ENCODE results near the gene ZMIZ1. TPM values are rescaled to one million over a fixed set of nuclear protein-coding genes. Genes with fewer than 3 reads are reported as not detected.

Gene ZMIZ1
- total and polyA plus RNA-seq, 4 donors = 18.3 to 80.2 (median 42.6) TPM

- H3K27me3 ChIP-seq (ENCODE audit: control insufficient read depth in 3 of 3, insufficient read depth in 3 of 3, low read length in 2 of 3) = no peaks in the 10 kb centered on the region
- H3K4me1 ChIP-seq (ENCODE audit: control insufficient read depth in 5 of 5, insufficient read depth in 5 of 5, low read length in 5 of 5) = peaks cover 0 to 34% (median 21%) of the 10 kb centered on the region in 5 donors
- WGBS, 2 donors = 75 to 76% methylated on average over 6 of the region's 6 CpGs
- no peak overlapping the region for H3K4me3 ChIP-seq
- no peaks in the 10 kb centered on the region for H3K9me3 ChIP-seq (ENCODE audit: control insufficient read depth in 4 of 4, insufficient read depth in 3 of 4, low read length in 3 of 4)
- no peak overlapping the region for H3K9ac ChIP-seq (ENCODE audit: insufficient read depth in 1 of 2, low read length in 2 of 2)
- TF ChIP-seq CTCF (IDR thresholded peaks at IDR 0.05; ENCODE audit: control extremely low read depth, extremely low read depth) = no peak
- peak overlapping the region in 1 of 2 donors; percentile 10 for H3K27ac ChIP-seq (ENCODE audit: low read depth in 1 of 2, low read length in 1 of 2)
- H3K36me3 ChIP-seq (ENCODE audit: control insufficient read depth in 4 of 4, insufficient read depth in 4 of 4, low read length in 4 of 4) = no peaks in the 10 kb centered on the region
- no peak for ATAC-seq (ENCODE audit: insufficient read depth, low FRiP score)
- peak in 1 of 3 donors; percentile 17 for DNase-seq
These were observed 21.8 kb upstream of the ZMIZ1 start for GRCh38 chr10:79046741-79047583.

- Histone ChIP-seq H3K27me3 (ENCODE audit: control insufficient read depth in 3 of 3, insufficient read depth in 3 of 3, low read length in 2 of 3) (no peaks in the 10 kb centered on the region), H3K9ac (ENCODE audit: insufficient read depth in 1 of 2, low read length in 2 of 2) (no peak overlapping the region), H3K36me3 (ENCODE audit: control insufficient read depth in 4 of 4, insufficient read depth in 4 of 4, low read length in 4 of 4) (no peaks in the 10 kb centered on the region), H3K4me3 (no peak overlapping the region), H3K9me3 (ENCODE audit: control insufficient read depth in 4 of 4, insufficient read depth in 3 of 4, low read length in 3 of 4) (no peaks in the 10 kb centered on the region), H3K4me1 (ENCODE audit: control insufficient read depth in 5 of 5, insufficient read depth in 5 of 5, low read length in 5 of 5) (peaks cover 0 to 34% (median 21%) of the 10 kb centered on the region in 5 donors), H3K27ac (ENCODE audit: low read depth in 1 of 2, low read length in 1 of 2) (peak overlapping the region in 1 of 2 donors; percentile 63)
- no peak for TF ChIP-seq CTCF (IDR thresholded peaks at IDR 0.05; ENCODE audit: control extremely low read depth, extremely low read depth)
- ATAC-seq (ENCODE audit: insufficient read depth, low FRiP score) (no peak), DNase-seq (peak in 1 of 3 donors; percentile 5)
- WGBS, 2 donors = 83 to 89% methylated on average over 4 of the region's 4 CpGs
These were observed 21.2 kb upstream of the ZMIZ1 start for GRCh38 chr10:79047584-79047874.

- H3K9me3 ChIP-seq (ENCODE audit: control insufficient read depth in 4 of 4, insufficient read depth in 3 of 4, low read length in 3 of 4) = no peaks in the 10 kb centered on the region
- H3K36me3 ChIP-seq (ENCODE audit: control insufficient read depth in 4 of 4, insufficient read depth in 4 of 4, low read length in 4 of 4) = no peaks in the 10 kb centered on the region
- no peaks in the 10 kb centered on the region for H3K27me3 ChIP-seq (ENCODE audit: control insufficient read depth in 3 of 3, insufficient read depth in 3 of 3, low read length in 2 of 3)
- DNase-seq (peak in 2 of 3 donors; percentile 56 to 62), ATAC-seq (ENCODE audit: insufficient read depth, low FRiP score) (no peak)
- no peak overlapping the region for H3K9ac ChIP-seq (ENCODE audit: insufficient read depth in 1 of 2, low read length in 2 of 2)
- peak overlapping the region in 1 of 2 donors; percentile 70 for H3K27ac ChIP-seq (ENCODE audit: low read depth in 1 of 2, low read length in 1 of 2)
- H3K4me3 ChIP-seq = no peak overlapping the region
- WGBS, 2 donors = 22 to 45% methylated on average over 13 of the region's 13 CpGs
- TF ChIP-seq CTCF (IDR thresholded peaks at IDR 0.05; ENCODE audit: control extremely low read depth, extremely low read depth) = no peak
- H3K4me1 ChIP-seq (ENCODE audit: control insufficient read depth in 5 of 5, insufficient read depth in 5 of 5, low read length in 5 of 5) = peaks cover 0 to 34% (median 21%) of the 10 kb centered on the region in 5 donors
These were observed 20.7 kb upstream of the ZMIZ1 start for GRCh38 chr10:79047875-79048638.

Measured in lung (tissue), 12 donors.